PC-9 (cell line): ENCODE results near the gene ELF4. TPM values are rescaled to one million over a fixed set of nuclear protein-coding genes. Genes with fewer than 3 reads are reported as not detected.

ENCODE experiments used
- BruUV-seq: library from RNA; stranded (reverse); fragments of 400-500 nt; replicated peaks from 2 replicates; lab custom pipeline; 2021; lab: Mats Ljungman, UMichigan
- CTCF ChIA-PET: fragments of 300-600 bp; sonication (Branson Sonifier 250); formaldehyde crosslinking; loops from one replicate; lab custom pipeline; 2022; ENCODE audit warnings: antibody characterized with exemption; lab: Charles Lee
- POLR2A ChIA-PET: fragments of 300-600 bp; sonication (Branson Sonifier 250); formaldehyde crosslinking; loops from one replicate; lab custom pipeline; 2022; ENCODE audit warnings: antibody characterized with exemption; ENCODE audit not compliant: unreplicated experiment; lab: Charles Lee
- DNase-seq, 2 experiments: peaks; one replicate each; pipeline versions ENCODE4 v3.0.0 to v3.0.0-alpha.2; 2015 to 2022; ENCODE audit warnings: mixed read lengths in 1 of 2
- H2AFZ ChIP-seq: fragments of 200-600 bp; sonication (generic); 2 replicates; pipeline ENCODE4 v1.8.1; 2017; ENCODE audit warnings: antibody characterized with exemption
- H3F3A ChIP-seq: fragments of 200-600 bp; sonication (generic); 2 replicates; pipeline ENCODE4 v1.8.1; 2017; ENCODE audit warnings: antibody characterized with exemption, mild to moderate bottlenecking, low read depth; ENCODE audit not compliant: insufficient read depth
- H3K27ac ChIP-seq: fragments of 200-600 bp; sonication (generic); 2 replicates; pipeline ENCODE4 v1.6.1; 2016; ENCODE audit warnings: mixed run types
- H3K27me3 ChIP-seq: fragments of 200-600 bp; sonication (generic); 2 replicates; pipeline ENCODE4 v1.6.1; 2016; ENCODE audit warnings: low read depth, mixed run types; ENCODE audit not compliant: insufficient read depth
- H3K36me3 ChIP-seq: fragments of 200-600 bp; sonication (generic); 2 replicates; pipeline ENCODE4 v1.6.1; 2016; ENCODE audit warnings: low read depth, mixed run types
- H3K4me1 ChIP-seq: fragments of 200-600 bp; sonication (generic); replicated peaks from 2 replicates; pipeline ENCODE4 v1.6.1; 2016; ENCODE audit warnings: mixed run types; ENCODE audit not compliant: insufficient read depth
- H3K4me2 ChIP-seq: fragments of 200-600 bp; sonication (generic); 2 replicates; pipeline ENCODE4 v1.6.1; 2017; ENCODE audit warnings: mixed run types
- H3K4me3 ChIP-seq: fragments of 200-600 bp; sonication (generic); 2 replicates; pipeline ENCODE4 v1.6.1; 2016; ENCODE audit warnings: mixed run types
- H3K79me2 ChIP-seq: fragments of 200-600 bp; sonication (generic); 2 replicates; pipeline ENCODE4 v1.6.1; 2017; ENCODE audit warnings: low read depth, mixed run types
- H3K9me2 ChIP-seq: fragments of 200-600 bp; sonication (generic); 2 replicates; pipeline ENCODE4 v1.8.1; 2017; ENCODE audit warnings: mild to moderate bottlenecking; ENCODE audit not compliant: insufficient read depth
- H3K9me3 ChIP-seq: fragments of 200-600 bp; sonication (generic); 2 replicates; pipeline ENCODE4 v1.8.1; 2016; ENCODE audit warnings: low read depth; ENCODE audit not compliant: insufficient read depth
- H4K20me1 ChIP-seq: fragments of 200-600 bp; sonication (generic); 2 replicates; pipeline ENCODE4 v1.8.1; 2017; ENCODE audit not compliant: insufficient read depth
- EZH2 ChIP-seq: fragments of 200-600 bp; sonication (generic); IDR thresholded peaks from 2 replicates; pipeline ENCODE4 v1.8.0; 2017; ENCODE audit warnings: antibody characterized with exemption, low read depth
- intact Hi-C: fragments of 100-400 bp; cut with micrococcal nuclease; formaldehyde crosslinking; loops from one replicate; pipeline ENCODE4 v1.10.0; 2022; ENCODE audit not compliant: unreplicated experiment
- total RNA-seq: library from RNA; stranded (reverse); gene quantifications from 2 replicates; pipeline ENCODE4 v1.2.3, GENCODE V29; 2021
- TF ChIP-seq, protein P1 (sequence below): fragments of 200-600 bp; sonication (generic); conservative IDR thresholded peaks from 2 replicates; pipeline ENCODE4 v1.6.1; 2017; ENCODE audit warnings: mixed run types, antibody characterized with exemption, mild to moderate bottlenecking, moderate library complexity

ELF4 gene
- total RNA-seq, 1 experiment from 2014 or later, result 60.3 TPM

DNA sequence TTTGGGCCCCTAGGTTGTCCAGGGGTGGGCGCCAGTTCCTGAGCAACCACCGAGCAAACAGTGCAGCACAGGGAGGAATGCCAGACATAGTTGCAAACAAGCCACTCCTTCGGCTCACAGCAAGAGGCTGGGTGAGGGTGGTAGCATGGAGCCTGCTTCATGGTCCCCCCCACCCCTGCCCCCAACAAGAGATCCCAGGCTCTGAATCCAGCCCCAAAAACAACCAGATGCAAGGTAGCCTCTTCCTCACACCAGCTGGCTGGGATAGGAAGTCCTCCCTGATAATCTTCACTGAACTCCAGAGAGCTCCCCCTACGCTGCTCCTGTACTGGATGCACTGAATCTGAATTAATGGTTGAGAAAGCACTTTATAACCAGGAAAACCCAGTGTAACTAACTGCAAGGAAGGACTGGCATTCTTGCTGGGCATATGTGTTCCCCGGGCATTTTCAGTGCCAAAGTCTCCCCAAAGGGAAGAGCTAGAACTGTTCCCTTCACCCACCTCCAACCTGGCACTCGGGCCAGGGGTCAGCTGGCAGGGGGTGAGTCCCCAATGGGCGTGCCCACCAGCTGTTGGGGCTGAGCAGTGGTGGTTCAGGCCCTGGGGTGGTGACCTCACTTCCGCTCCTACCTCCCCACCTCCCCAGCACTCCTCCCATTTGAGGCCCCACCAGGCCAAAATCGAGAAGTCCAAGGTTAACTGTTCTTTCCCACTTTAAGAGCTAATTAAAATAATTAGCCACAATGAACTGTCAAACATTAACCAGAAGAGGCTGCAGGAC, 1.5 kb downstream of the ELF4 start:
- peak overlapping the region; percentile 92 for H3K27ac ChIP-seq
- no peak overlapping the region for H2AFZ ChIP-seq
- no peaks in the 10 kb centered on the region for H3K9me3 ChIP-seq
- peaks cover 64% of the 10 kb centered on the region for H3K79me2 ChIP-seq
- peaks cover 30% of the 10 kb centered on the region for H4K20me1 ChIP-seq
- BruUV-seq, result TSS peak; percentile 30
- H3K4me3 ChIP-seq, result peak overlapping the region; percentile 94
- peak overlapping the region; percentile 94 for H3K4me2 ChIP-seq
- no peak for TF ChIP-seq EZH2
- TF ChIP-seq, protein P1, sequence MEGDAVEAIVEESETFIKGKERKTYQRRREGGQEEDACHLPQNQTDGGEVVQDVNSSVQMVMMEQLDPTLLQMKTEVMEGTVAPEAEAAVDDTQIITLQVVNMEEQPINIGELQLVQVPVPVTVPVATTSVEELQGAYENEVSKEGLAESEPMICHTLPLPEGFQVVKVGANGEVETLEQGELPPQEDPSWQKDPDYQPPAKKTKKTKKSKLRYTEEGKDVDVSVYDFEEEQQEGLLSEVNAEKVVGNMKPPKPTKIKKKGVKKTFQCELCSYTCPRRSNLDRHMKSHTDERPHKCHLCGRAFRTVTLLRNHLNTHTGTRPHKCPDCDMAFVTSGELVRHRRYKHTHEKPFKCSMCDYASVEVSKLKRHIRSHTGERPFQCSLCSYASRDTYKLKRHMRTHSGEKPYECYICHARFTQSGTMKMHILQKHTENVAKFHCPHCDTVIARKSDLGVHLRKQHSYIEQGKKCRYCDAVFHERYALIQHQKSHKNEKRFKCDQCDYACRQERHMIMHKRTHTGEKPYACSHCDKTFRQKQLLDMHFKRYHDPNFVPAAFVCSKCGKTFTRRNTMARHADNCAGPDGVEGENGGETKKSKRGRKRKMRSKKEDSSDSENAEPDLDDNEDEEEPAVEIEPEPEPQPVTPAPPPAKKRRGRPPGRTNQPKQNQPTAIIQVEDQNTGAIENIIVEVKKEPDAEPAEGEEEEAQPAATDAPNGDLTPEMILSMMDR, result no peak
- no peaks in the 10 kb centered on the region for H3K9me2 ChIP-seq
- DNase-seq, result peak; percentile 59 to 62
- H3K4me1 ChIP-seq, result peaks cover 73% of the 10 kb centered on the region
- intact Hi-C loops, result loop anchor here (2.0 kb wide), 1 partner anchor 16 kb away; no protein-coding TSS in a partner anchor
- 0 out of 2 replicates have a peak, but pooled peaks cover 3% of the 10 kb centered on the region for H3K36me3 ChIP-seq
- POLR2A ChIA-PET, result interaction anchor here (0.6 kb wide), 5 partner anchors 12 to 556 kb away, joined by 3 to 6 read pairs (median 5); no protein-coding TSS in a partner anchor
- H3F3A ChIP-seq, result peaks cover 40% of the 10 kb centered on the region
- CTCF ChIA-PET, result interaction anchor here (0.7 kb wide), 1 partner anchor 10 kb away, joined by 3 read pairs; no protein-coding TSS in a partner anchor
- H3K27me3 ChIP-seq, result no peaks in the 10 kb centered on the region

DNA sequence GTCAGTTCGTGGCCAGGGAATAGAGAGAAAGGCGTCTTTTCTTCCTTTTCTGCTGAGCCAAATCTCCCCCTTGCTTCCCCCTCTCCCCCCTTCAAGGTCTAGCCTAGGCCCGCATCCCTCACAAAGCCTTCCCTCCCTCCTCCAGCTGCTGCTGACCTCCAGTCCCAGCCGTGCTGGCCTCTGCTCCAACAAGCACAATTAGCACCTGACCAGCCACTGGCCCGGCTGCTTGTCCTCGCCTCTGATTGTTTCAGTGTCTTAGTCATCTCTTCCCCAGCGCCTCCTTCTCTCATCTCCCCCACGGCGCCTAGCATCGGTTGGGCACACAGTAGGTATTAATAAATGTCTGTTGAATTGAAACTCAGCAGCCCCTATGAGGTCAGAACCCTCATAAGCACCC, 4.2 kb downstream of the ELF4 start:
- intact Hi-C loops, result no loop called here
- Histone ChIP-seq H3K9me2 (no peaks in the 10 kb centered on the region), H3K27me3 (no peaks in the 10 kb centered on the region), H3K36me3 (0 out of 2 replicates have a peak, but pooled peaks cover 3% of the 10 kb centered on the region), H3F3A (peaks cover 30% of the 10 kb centered on the region), H3K27ac (no peak overlapping the region), H3K79me2 (peaks cover 91% of the 10 kb centered on the region), H2AFZ (no peak overlapping the region), H3K4me2 (peak overlapping the region; percentile 94; the same call in 1 of the 2 replicates), H3K4me3 (no peak overlapping the region), H3K4me1 (peaks cover 56% of the 10 kb centered on the region), H4K20me1 (peaks cover 30% of the 10 kb centered on the region), H3K9me3 (no peaks in the 10 kb centered on the region)
- no peak for DNase-seq
- no TSS peak for BruUV-seq
- ChIA-PET CTCF (no interaction called here), POLR2A (no interaction called here)
- no peak for TF ChIP-seq EZH2
- TF ChIP-seq, protein P1, result no peak

DNA sequence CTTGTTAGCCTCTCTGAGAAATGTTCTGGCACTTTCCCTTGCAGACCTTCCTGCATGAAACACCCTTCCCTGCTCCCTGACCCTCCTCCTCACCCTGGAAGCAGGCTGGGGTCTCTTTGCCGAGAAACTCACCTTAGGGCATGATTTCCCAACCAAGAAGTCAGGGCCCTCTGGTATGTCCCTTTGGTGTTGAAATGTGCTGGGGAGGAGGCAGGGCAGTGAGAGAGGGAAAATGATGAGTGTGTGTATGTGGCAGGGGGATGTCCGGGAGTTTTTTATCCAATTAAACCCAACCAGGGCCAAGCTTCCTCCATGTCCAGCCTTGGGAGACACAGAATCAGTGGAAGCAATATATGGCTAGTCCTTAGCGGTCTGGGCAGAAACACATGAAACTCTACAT, 5.1 kb downstream of the ELF4 start:
- Histone ChIP-seq H2AFZ (no peak overlapping the region), H3K4me3 (no peak overlapping the region), H3K36me3 (0 out of 2 replicates have a peak, but pooled peaks cover 3% of the 10 kb centered on the region), H3K9me3 (no peaks in the 10 kb centered on the region), H3K9me2 (no peaks in the 10 kb centered on the region), H3K4me2 (peak overlapping the region; percentile 94), H3F3A (peaks cover 29% of the 10 kb centered on the region), H3K4me1 (peaks cover 64% of the 10 kb centered on the region), H3K27ac (no peak overlapping the region), H3K79me2 (peaks cover 99% of the 10 kb centered on the region), H4K20me1 (peaks cover 30% of the 10 kb centered on the region), H3K27me3 (no peaks in the 10 kb centered on the region)
- DNase-seq, result no peak
- intact Hi-C loops, result no loop called here
- ChIA-PET CTCF (no interaction called here), POLR2A (no interaction called here)
- BruUV-seq, result no TSS peak
- TF ChIP-seq, protein P1, result no peak
- TF ChIP-seq EZH2, result no peak
